ENCODE measurements around the gene GAL3ST2. TPM values are rescaled to one million over a fixed set of nuclear protein-coding genes. Genes with fewer than 3 reads are reported as not detected.
"Not testable (repeated sequence)": the region's sequence is repeated elsewhere in the genome, so short reads cannot be mapped to it uniquely, and the experiment has no call there.

The GAL3ST2 gene
- total and polyA plus RNA-seq, 3 donors from 2014 or later: 0.54 to 4.3 (median 2.8) TPM

DNA sequence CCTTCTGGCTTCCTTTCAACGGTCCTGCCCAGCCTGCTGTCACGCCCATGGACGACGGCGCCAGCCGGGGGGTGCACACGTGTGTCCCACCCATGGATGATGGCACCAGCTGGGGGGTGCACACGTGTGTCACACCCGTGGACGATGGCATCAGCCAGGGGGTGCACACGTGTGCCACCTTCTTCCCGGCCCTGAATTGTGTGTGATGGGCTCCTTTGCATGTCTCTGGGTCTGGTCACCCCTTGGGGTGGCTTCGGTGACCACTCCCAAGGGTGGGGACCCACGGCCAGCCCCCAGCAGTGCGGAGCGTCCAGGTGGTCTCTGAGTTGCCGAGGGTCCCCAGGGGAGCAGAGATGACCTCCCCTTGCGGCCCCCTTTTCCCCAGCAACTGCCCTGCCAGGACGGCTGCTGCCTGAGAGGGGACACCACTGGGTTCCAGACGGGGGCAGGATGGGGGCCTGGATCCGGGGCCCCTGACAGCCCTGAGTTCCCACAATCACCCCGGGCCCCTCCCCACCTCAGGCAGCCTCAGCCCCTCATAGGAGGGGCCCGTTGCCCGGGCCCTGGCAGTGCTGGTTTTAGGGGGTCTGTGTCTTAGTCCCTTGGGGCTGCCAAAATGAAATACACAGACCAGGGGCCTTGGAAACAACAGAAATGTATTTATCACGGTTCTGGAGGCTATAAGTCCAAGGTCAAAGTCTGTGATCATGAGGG is 41.8 kb downstream of the GAL3ST2 start:
- Histone ChIP-seq H3K27me3 (no peaks in the 10 kb centered on the region), H3K4me3 (no peak overlapping the region), H3K36me3 (ENCODE audit: low read depth, missing control alignments) (no peaks in the 10 kb centered on the region), H3K27ac (no peak overlapping the region), H3K9me3 (no peaks in the 10 kb centered on the region), H3K4me1 (no peaks in the 10 kb centered on the region)
- TF ChIP-seq, protein P1, sequence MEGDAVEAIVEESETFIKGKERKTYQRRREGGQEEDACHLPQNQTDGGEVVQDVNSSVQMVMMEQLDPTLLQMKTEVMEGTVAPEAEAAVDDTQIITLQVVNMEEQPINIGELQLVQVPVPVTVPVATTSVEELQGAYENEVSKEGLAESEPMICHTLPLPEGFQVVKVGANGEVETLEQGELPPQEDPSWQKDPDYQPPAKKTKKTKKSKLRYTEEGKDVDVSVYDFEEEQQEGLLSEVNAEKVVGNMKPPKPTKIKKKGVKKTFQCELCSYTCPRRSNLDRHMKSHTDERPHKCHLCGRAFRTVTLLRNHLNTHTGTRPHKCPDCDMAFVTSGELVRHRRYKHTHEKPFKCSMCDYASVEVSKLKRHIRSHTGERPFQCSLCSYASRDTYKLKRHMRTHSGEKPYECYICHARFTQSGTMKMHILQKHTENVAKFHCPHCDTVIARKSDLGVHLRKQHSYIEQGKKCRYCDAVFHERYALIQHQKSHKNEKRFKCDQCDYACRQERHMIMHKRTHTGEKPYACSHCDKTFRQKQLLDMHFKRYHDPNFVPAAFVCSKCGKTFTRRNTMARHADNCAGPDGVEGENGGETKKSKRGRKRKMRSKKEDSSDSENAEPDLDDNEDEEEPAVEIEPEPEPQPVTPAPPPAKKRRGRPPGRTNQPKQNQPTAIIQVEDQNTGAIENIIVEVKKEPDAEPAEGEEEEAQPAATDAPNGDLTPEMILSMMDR (IDR thresholded peaks at IDR 0.05): no peak
- no peak for TF ChIP-seq POLR2A (IDR thresholded peaks at IDR 0.05)
- peak; percentile 4 for DNase-seq
- intact Hi-C loops (cut with DNase I; ENCODE audit: low total_unique reads): no loop called here
- WGBS, 2 donors: 88 to 91% methylated on average over 10 to 25 of the region's 25 CpGs

DNA sequence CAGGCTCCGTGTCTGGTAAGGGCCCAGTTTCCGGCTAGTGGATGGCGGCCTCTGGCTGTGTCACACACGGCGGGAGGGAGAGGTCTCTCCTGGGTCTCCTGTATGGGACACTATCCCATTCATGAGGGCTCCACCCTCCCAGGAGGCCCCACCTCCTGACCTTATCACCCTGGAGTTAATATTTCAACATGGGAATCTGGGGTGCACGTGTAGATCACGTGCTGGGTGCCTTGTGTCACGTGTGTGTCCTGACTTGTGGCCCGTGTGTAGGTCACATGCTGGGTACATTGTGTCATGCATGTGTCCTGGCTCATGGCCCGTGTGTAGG is 42.3 kb downstream of the GAL3ST2 start:
- H3K9me3 ChIP-seq: no peaks in the 10 kb centered on the region
- H3K4me3 ChIP-seq: no peak overlapping the region
- no peaks in the 10 kb centered on the region for H3K36me3 ChIP-seq (ENCODE audit: low read depth, missing control alignments)
- H3K27ac ChIP-seq: no peak overlapping the region
- intact Hi-C loops (cut with DNase I; ENCODE audit: low total_unique reads): no loop called here
- 80 to 100% methylated on average over 4 to 10 of the region's 10 CpGs for WGBS, 2 donors
- TF ChIP-seq, protein P1 (IDR thresholded peaks at IDR 0.05): no peak
- no peak for TF ChIP-seq POLR2A (IDR thresholded peaks at IDR 0.05)
- H3K4me1 ChIP-seq: no peaks in the 10 kb centered on the region
- peak; percentile 8 for DNase-seq
- no peaks in the 10 kb centered on the region for H3K27me3 ChIP-seq

DNA sequence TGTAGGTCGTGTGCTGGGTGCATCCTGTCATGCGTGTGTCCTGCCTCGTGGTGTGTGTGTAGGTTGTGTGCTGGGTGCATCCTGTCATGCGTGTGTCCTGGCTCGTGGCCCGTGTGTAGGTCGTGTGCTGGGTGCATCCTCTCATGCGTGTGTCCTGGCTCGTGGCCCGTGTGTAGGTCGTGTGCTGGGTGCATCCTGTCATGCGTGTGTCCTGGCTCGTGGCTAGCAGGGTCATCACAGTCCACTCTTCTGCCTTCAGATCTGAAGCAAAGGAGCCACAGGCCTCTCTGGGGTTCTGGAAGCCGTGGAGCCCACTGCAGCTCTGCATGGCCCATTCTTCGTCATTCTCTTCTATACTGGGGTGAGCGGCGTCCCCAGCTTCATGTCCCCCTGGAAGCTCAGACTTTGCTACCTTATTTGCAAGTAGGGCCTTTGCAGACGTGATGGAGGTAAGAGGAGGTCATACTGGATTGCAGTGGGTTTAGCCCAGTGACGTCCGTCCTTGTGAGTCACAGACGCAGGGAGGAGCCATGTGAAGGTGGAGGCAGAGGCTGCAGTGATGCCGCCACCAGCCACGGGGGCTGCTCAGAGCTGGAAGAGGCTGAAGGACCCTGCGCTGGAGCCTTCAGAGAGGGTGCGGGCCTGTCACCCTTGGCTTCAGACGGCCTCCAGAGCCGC is 43.5 kb downstream of the GAL3ST2 start:
- intact Hi-C loops (cut with DNase I; ENCODE audit: low total_unique reads); H3K4me1 ChIP-seq; H3K36me3 ChIP-seq (ENCODE audit: low read depth, missing control alignments); H3K9me3 ChIP-seq; H3K4me3 ChIP-seq; H3K27me3 ChIP-seq; H3K27ac ChIP-seq: not testable (repeated sequence)
- 88 to 92% methylated on average over 23 to 26 of the region's 27 CpGs for whole genome bisulfite sequencing, 2 donors
- DNase-seq: peak; percentile 11

DNA sequence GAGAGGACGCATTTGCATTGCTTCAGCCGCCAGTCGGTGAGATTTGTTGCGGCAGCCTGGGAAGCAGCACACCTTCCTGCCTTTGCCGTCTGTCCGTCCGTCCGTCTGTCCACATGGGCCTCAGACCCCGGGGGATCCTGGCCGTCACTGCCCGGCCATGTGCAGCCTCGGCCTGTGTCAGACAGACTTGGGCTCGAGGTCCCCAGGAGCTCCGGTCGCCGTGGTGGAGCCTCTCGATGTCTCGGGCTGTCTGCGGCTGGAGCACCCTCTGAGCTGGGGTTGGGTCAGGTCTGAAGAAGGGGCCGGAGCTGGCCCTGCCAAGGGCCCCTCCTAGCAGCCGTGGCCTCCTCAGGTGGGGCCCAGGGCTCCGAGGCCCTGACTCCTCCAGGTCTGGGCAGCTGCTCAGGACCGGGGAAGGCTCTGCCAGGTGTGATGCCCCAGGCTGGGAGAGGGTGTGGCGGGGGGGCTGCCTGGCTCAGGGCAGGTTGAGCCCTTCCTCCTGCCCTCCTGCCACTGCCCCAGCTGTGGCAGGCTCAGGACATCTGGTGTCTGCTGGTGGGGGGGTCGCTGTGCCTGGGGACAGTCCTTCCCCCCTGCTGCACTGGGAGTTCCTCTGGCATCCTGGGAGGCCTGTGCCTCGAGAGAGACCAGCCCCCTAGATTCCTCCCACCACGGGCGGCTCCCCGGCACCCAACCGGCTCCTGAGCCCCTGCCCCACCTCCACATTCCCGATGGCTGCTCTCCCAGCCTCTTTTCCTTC is 44.2 kb downstream of the GAL3ST2 start:
- WGBS, 2 donors: 83 to 88% methylated on average over 15 to 29 of the region's 31 CpGs

More for the DNA sequence above, 44.2 kb downstream of the GAL3ST2 start:
- Histone ChIP-seq H3K4me1 (no peaks in the 10 kb centered on the region), H3K27me3 (no peaks in the 10 kb centered on the region), H3K36me3 (ENCODE audit: low read depth, missing control alignments) (no peaks in the 10 kb centered on the region), H3K4me3 (no peak overlapping the region), H3K9me3 (no peaks in the 10 kb centered on the region), H3K27ac (no peak overlapping the region)
- TF ChIP-seq, protein P1 (IDR thresholded peaks at IDR 0.05): no peak
- TF ChIP-seq POLR2A (IDR thresholded peaks at IDR 0.05): no peak
- intact Hi-C loops (cut with DNase I; ENCODE audit: low total_unique reads): no loop called here
- peak; percentile 5 for DNase-seq
